Activated CD8-positive, alpha-beta T cell treated with anti-CD3 and anti-CD28 coated beads for 36 hours (primary cell): ENCODE measurements around the gene SIRPA. TPM values are rescaled to one million over a fixed set of nuclear protein-coding genes. Genes with fewer than 3 reads are reported as not detected.

Experiments
- ATAC-seq: fragments of 200-7000 bp; cut with Tn5 transposase; one replicate; pipeline ENCODE4 v1.10.0; 2021; ENCODE audit warnings: mild to moderate bottlenecking, moderate library complexity
- CTCF ChIA-PET: fragments of 350-600 bp; sonication (Branson Sonifier 250); formaldehyde crosslinking; loops from one replicate; lab custom pipeline; 2021; ENCODE audit warnings: antibody characterized with exemption; lab: Charles Lee
- POLR2A ChIA-PET: fragments of 350-600 bp; sonication (Branson Sonifier 250); formaldehyde crosslinking; loops from one replicate; lab custom pipeline; 2021; ENCODE audit warnings: antibody characterized with exemption; lab: Charles Lee
- DNase-seq: peaks from one replicate; pipeline ENCODE4 v3.0.0-alpha.2; 2020
- H3K27ac Mint-ChIP-seq: one replicate; pipeline ENCODE4 v1.8.0; 2021; ENCODE audit warnings: mild to moderate bottlenecking, mixed read lengths
- H3K27me3 Mint-ChIP-seq: one replicate; pipeline ENCODE4 v1.8.0; 2021; ENCODE audit warnings: mixed read lengths
- H3K36me3 Mint-ChIP-seq: one replicate; pipeline ENCODE4 v1.8.0; 2021; ENCODE audit warnings: low read depth, mixed read lengths
- H3K4me1 Mint-ChIP-seq: one replicate; pipeline ENCODE4 v1.8.0; 2021; ENCODE audit warnings: low read depth, mixed read lengths
- H3K4me3 Mint-ChIP-seq: one replicate; pipeline ENCODE4 v1.8.0; 2021; ENCODE audit warnings: mild to moderate bottlenecking, moderate library complexity, mixed read lengths
- H3K9me3 Mint-ChIP-seq: one replicate; pipeline ENCODE4 v1.8.0; 2021; ENCODE audit warnings: mixed read lengths
- intact Hi-C: fragments of 100-400 bp; cut with micrococcal nuclease; formaldehyde crosslinking; loops from one replicate; pipeline ENCODE4 v1.10.0; 2022
- total RNA-seq, 2 experiments: library from RNA; stranded (reverse); gene quantifications; one replicate each; pipeline ENCODE4 v1.2.3, GENCODE V29; 2021
- TF ChIP-seq, protein P1 (sequence below): fragments of 200-600 bp; IDR thresholded peaks from one replicate; pipeline ENCODE4 v1.8.0; 2022; ENCODE audit warnings: antibody characterized with exemption, mild to moderate bottlenecking

Gene SIRPA
- total RNA-seq, 2 experiments from 2014 or later = 0.09 TPM

DNA sequence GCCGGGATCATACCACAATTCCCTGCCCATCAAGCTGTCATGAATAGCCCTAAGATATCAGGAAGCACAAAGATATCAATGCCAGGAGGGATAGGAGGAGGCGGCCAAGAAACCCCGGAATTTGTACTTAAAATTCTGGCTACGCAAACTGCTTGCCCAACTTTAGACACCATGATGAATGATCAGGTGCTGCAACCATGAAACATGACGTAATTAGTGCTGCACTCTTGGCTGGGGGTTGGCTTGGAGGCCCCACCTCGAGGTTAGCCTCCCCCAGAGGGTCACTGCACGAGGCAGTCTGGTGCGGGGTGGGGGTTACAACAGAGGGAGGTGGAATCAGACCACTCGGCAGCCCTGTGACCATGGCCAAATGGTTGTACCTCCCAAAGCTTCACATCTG is 8.9 kb downstream of the SIRPA start:
- Mint-ChIP-seq H3K9me3 (no peaks in the 10 kb centered on the region), H3K27ac (no peak overlapping the region), H3K36me3 (no peaks in the 10 kb centered on the region), H3K4me1 (peaks cover 6% of the 10 kb centered on the region), H3K27me3 (peaks cover 22% of the 10 kb centered on the region), H3K4me3 (no peak overlapping the region)
- ChIA-PET POLR2A (interaction anchor here (0.6 kb wide), 1 partner anchor 37 kb away, joined by 3 read pairs; no protein-coding TSS in a partner anchor), CTCF (no interaction called here)
- intact Hi-C loops = no loop called here
- DNase-seq = no peak
- no peak for ATAC-seq
- TF ChIP-seq, protein P1, sequence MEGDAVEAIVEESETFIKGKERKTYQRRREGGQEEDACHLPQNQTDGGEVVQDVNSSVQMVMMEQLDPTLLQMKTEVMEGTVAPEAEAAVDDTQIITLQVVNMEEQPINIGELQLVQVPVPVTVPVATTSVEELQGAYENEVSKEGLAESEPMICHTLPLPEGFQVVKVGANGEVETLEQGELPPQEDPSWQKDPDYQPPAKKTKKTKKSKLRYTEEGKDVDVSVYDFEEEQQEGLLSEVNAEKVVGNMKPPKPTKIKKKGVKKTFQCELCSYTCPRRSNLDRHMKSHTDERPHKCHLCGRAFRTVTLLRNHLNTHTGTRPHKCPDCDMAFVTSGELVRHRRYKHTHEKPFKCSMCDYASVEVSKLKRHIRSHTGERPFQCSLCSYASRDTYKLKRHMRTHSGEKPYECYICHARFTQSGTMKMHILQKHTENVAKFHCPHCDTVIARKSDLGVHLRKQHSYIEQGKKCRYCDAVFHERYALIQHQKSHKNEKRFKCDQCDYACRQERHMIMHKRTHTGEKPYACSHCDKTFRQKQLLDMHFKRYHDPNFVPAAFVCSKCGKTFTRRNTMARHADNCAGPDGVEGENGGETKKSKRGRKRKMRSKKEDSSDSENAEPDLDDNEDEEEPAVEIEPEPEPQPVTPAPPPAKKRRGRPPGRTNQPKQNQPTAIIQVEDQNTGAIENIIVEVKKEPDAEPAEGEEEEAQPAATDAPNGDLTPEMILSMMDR = no peak

DNA sequence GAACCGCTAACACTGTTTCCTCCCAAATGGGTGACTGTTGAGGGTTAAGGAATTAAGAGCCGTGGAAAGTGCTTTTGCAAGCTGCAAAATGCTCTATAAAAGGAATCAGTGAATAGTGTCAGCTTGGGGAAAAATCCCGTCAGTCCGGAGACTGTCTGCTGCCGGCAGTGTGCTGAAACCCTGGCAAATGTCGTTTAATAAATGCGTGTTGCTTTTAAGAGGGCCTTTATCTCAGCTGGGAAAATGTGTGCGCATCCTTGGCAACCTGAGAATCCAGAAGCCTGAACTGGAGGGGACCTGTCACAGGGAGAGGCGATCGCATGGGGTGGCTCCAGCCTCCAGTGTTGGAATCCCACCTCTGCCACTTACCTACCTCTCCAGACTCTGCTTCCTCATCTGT is 9.8 kb downstream of the SIRPA start:
- no peaks in the 10 kb centered on the region for H3K36me3 Mint-ChIP-seq
- H3K4me1 Mint-ChIP-seq = peaks cover 6% of the 10 kb centered on the region
- ChIA-PET CTCF (no interaction called here), POLR2A (no interaction called here)
- H3K27ac Mint-ChIP-seq = no peak overlapping the region
- TF ChIP-seq, protein P1 = no peak
- H3K9me3 Mint-ChIP-seq = no peaks in the 10 kb centered on the region
- ATAC-seq (no peak), DNase-seq (no peak)
- intact Hi-C loops = no loop called here
- peaks cover 17% of the 10 kb centered on the region for H3K27me3 Mint-ChIP-seq
- H3K4me3 Mint-ChIP-seq = no peak overlapping the region

DNA sequence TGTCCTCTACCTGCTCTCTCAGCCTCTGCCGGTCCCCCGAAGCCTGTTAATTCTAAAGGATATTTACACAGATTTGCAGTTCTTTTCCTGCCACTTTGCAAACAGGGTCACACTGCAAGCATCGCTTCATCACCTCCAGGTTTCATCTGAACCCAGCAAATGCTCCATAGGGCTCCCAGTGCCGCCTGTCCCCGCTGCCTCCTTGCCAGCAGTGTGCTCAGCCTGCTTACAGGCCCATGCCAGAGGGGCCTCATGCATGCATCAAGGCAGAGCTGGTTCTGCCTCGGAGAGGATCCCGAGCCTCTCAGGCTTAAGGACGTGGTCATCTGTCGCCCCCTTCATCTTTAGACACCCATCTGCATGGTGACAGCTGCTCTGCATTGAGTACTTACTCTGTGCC is 10.5 kb downstream of the SIRPA start:
- peaks cover 17% of the 10 kb centered on the region for H3K27me3 Mint-ChIP-seq
- no peak overlapping the region for H3K4me3 Mint-ChIP-seq
- ChIA-PET POLR2A (no interaction called here), CTCF (no interaction called here)
- intact Hi-C loops = no loop called here
- ATAC-seq (no peak), DNase-seq (no peak)
- TF ChIP-seq, protein P1 = no peak
- H3K9me3 Mint-ChIP-seq = no peaks in the 10 kb centered on the region
- no peaks in the 10 kb centered on the region for H3K36me3 Mint-ChIP-seq
- H3K4me1 Mint-ChIP-seq = peaks cover 6% of the 10 kb centered on the region
- no peak overlapping the region for H3K27ac Mint-ChIP-seq

DNA sequence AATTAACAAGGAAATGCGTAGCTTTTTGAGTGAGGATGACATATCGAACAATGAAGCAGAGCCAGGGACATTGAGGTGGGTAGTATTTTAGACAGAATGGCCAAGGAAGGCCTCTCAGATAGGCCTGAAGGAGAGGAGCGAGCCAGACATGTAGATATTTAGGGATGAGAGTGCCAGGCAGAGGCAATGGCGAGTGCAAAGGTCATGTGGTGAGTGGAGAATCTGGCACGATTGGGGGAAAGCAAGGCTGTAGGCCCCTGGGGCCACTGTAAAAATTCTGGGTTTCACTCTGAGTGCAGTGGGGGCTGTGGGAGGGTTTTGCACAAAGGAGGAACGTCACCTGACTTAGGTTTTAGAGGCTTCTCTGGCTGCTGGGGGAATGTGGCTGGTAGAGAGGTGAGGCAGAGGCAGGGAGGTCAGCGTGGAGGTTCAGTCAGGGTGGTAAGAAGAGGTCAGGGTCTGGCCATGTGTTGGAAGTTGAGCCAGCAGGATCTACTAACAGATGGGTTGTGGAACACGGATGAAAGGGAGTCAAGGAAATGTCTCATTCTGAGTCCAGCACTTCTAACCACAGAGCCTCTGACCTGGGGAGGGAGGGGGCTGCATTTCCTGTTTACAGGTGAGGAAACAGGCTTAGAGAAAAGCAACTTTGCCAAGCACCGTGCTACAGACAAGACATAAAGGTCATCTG is 11.3 kb downstream of the SIRPA start:
- ChIA-PET POLR2A (no interaction called here), CTCF (no interaction called here)
- H3K36me3 Mint-ChIP-seq = no peaks in the 10 kb centered on the region
- intact Hi-C loops = no loop called here
- no peak overlapping the region for H3K27ac Mint-ChIP-seq
- TF ChIP-seq, protein P1 = no peak
- H3K4me1 Mint-ChIP-seq = peaks cover 6% of the 10 kb centered on the region
- H3K9me3 Mint-ChIP-seq = no peaks in the 10 kb centered on the region
- no peak for DNase-seq
- H3K4me3 Mint-ChIP-seq = no peak overlapping the region
- no peak for ATAC-seq
- peaks cover 14% of the 10 kb centered on the region for H3K27me3 Mint-ChIP-seq

DNA sequence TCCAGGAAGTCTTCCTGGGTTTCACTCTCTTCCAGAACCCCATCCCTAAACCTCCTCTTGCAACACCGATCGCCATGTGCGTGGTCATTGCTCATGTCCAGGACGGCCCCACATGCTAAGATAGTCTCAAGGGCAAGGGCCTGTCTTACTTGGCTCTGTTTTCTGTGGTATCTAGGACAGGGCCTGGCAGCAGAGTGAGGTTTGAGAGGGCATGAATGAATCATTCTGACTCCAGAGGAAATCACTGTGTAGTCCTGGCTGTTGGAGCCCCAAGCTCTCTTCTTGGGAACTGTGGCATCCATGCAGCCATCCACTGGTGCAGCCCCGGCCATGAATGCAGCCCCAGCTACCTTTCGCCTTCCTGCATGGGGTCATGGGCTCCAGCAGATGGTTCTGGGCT is 12.4 kb downstream of the SIRPA start:
- no peak for DNase-seq
- Mint-ChIP-seq H3K9me3 (no peaks in the 10 kb centered on the region), H3K27ac (no peak overlapping the region), H3K36me3 (no peaks in the 10 kb centered on the region), H3K27me3 (peaks cover 10% of the 10 kb centered on the region), H3K4me3 (no peak overlapping the region), H3K4me1 (peaks cover 6% of the 10 kb centered on the region)
- intact Hi-C loops = no loop called here
- ATAC-seq = no peak
- TF ChIP-seq, protein P1 = no peak
- CTCF ChIA-PET = no interaction called here
- POLR2A ChIA-PET = no interaction called here
